ENCODE results near the gene CHPT1. TPM values are rescaled to one million over a fixed set of nuclear protein-coding genes. Genes with fewer than 3 reads are reported as not detected.
A peak's percentile ranks its signal among the peaks of the same experiment; 100 is the strongest.

Gene CHPT1
- total and polyA plus RNA-seq, 10 donors, result 26.8 to 115 (median 45.3) TPM

- intact Hi-C loops (cut with DNase I; ENCODE audit: low total_unique reads), result no loop called here
- WGBS, 5 donors, result 83 to 94% (median 90%) methylated on average over 7 of the region's 7 CpGs
- Histone ChIP-seq H3K9me3 (no peaks in the 10 kb centered on the region), H3K27me3 (replicated peaks in 1 of 7) (no peaks in the 10 kb centered on the region), H3K4me3 (no peak overlapping the region), H3K36me3 (no peaks in the 10 kb centered on the region), H3K4me1 (peaks cover 3 to 20% (median 15%) of the 10 kb centered on the region in 6 donors), H3K27ac (no peak overlapping the region)
- DNase-seq, result no peak
- no peak for TF ChIP-seq POLR2AphosphoS5 (IDR thresholded peaks at IDR 0.05)
- TF ChIP-seq CTCF (IDR thresholded peaks at IDR 0.05 in 8 of 11, conservative IDR thresholded peaks at IDR 0.05 in 3 of 11), result no peak
- no peak for TF ChIP-seq POLR2A (IDR thresholded peaks at IDR 0.05)
Measured at GRCh38 chr12:101666052-101666728, 31.2 kb upstream of the CHPT1 start.

- WGBS, 5 donors, result 83 to 95% (median 91%) methylated on average over 5 of the region's 5 CpGs
- no peak overlapping the region for H3K4me3 ChIP-seq
- intact Hi-C loops (cut with DNase I; ENCODE audit: low total_unique reads), result no loop called here
- H3K36me3 ChIP-seq, result no peaks in the 10 kb centered on the region
- no peaks in the 10 kb centered on the region for H3K27me3 ChIP-seq (replicated peaks in 1 of 7)
- no peaks in the 10 kb centered on the region for H3K9me3 ChIP-seq
- TF ChIP-seq POLR2AphosphoS5 (IDR thresholded peaks at IDR 0.05) (no peak), POLR2A (IDR thresholded peaks at IDR 0.05) (no peak), CTCF (IDR thresholded peaks at IDR 0.05 in 8 of 11, conservative IDR thresholded peaks at IDR 0.05 in 3 of 11) (no peak)
- peaks cover 3 to 34% (median 29%) of the 10 kb centered on the region in 6 donors for H3K4me1 ChIP-seq
- H3K27ac ChIP-seq, result no peak overlapping the region
- no peak for DNase-seq
Measured at GRCh38 chr12:101667591-101667990, 29.8 kb upstream of the CHPT1 start.

- Histone ChIP-seq H3K27me3 (replicated peaks in 1 of 7) (no peaks in the 10 kb centered on the region), H3K9me3 (no peaks in the 10 kb centered on the region), H3K4me1 (peaks cover 3 to 35% (median 29%) of the 10 kb centered on the region in 6 donors), H3K27ac (peak overlapping the region in 5 of 8 donors; percentile 39 to 91 (median 84)), H3K36me3 (no peaks in the 10 kb centered on the region), H3K4me3 (peak overlapping the region in 1 of 8 donors; percentile 5)
- WGBS, 5 donors, result 42 to 59% (median 55%) methylated on average over 6 of the region's 6 CpGs
- intact Hi-C loops (cut with DNase I; ENCODE audit: low total_unique reads), result no loop called here
- TF ChIP-seq CTCF (IDR thresholded peaks at IDR 0.05 in 8 of 11, conservative IDR thresholded peaks at IDR 0.05 in 3 of 11) (peak in 10 of 11 experiments; percentile 25 to 77 (median 60)), POLR2A (IDR thresholded peaks at IDR 0.05) (no peak)
- no peak for DNase-seq
Measured at GRCh38 chr12:101670007-101670671, 27.3 kb upstream of the CHPT1 start.

- 27 to 46% (median 36%) methylated on average over 6 of the region's 6 CpGs for WGBS, 5 donors
- Histone ChIP-seq H3K9me3 (no peaks in the 10 kb centered on the region), H3K27me3 (replicated peaks in 1 of 7) (no peaks in the 10 kb centered on the region), H3K4me3 (peak overlapping the region in 1 of 8 donors; percentile 40), H3K4me1 (peaks cover 3 to 35% (median 29%) of the 10 kb centered on the region in 6 donors), H3K36me3 (no peaks in the 10 kb centered on the region), H3K27ac (peak overlapping the region in 7 of 8 donors; percentile 65 to 91 (median 78))
- peak; percentile 88 for DNase-seq
- peak in 2 of 3 donors; percentile 28 to 70 for TF ChIP-seq POLR2AphosphoS5 (IDR thresholded peaks at IDR 0.05)
- TF ChIP-seq CTCF (IDR thresholded peaks at IDR 0.05 in 8 of 11, conservative IDR thresholded peaks at IDR 0.05 in 3 of 11), result no peak
- intact Hi-C loops (cut with DNase I; ENCODE audit: low total_unique reads), result no loop called here
Measured at GRCh38 chr12:101671157-101671791, 26.2 kb upstream of the CHPT1 start.

Measured in spleen (tissue), 11 donors.